Bone marrow (tissue), 2 donors: ENCODE data around the gene ISYNA1.
A peak's percentile ranks its signal among the peaks of the same experiment; 100 is the strongest.

Source experiments
- DNase-seq, 2 donors: peaks; one replicate each; lab custom pipeline; 2025; lab: John Stamatoyannopoulos, UW

Gene ISYNA1

GRCh38 chr19:18467978-18468377 is 30.0 kb upstream of the ISYNA1 start:
- no peak for DNase-seq

DNA sequence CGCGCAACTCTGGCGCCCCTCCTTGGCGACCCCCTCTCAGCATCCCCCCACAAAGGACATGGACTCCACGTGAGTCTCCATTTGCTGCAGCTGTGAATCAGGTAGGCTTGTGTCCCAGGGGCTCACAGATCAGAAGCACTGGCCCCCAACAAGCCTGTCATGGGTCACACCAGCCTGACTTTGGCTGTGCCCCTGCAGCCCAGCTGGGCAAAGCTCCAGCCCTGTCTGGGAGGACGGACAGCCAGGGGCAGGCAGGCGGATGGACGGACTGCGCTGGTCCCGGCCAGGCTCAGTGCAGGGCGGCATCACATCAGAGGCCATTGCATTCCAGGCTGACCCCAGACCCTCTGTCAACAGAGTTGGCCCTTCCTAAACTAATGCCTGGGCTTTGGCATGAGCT is 28.4 kb upstream of the ISYNA1 start:
- no peak for DNase-seq

DNA sequence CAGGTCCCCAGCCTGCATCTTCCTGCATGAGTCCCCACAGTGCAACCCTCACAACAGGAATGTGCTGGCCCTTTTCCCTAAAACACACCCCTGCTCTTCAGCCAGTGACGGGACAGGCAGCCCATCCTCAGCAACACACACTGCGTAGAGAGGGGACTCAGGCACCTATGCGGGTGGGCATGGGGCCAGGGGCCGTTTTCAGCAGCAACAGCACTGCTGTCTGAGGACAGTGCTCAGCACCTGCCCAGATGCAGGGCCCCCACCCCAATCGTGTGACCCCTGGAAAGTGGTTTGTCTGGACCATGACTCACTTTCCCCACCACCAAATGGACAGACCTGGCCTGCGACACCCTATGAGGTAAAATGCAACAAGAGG is 28.0 kb upstream of the ISYNA1 start:
- no peak for DNase-seq

GRCh38 chr19:18465214-18465963 is 27.5 kb upstream of the ISYNA1 start:
- no peak for DNase-seq

DNA sequence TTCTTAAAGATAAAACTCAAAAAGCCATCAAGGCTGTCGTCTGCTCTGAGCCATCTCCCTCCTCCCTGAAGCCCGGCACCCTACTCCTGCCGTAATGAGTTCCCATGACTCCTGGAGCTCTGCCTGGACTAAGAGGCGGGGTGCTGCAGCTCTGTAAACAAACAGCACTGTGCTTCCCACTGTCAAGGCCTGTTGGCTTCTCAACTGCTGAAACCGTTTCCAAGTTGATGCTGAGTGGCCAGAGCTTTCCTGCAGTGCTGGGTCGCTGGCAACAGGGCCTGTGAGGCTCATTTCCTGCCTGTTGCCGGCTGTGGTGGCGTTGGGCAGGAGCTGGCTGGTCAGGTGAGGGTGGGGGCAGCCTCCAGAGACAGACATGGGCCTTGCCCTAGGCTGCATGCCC is 26.7 kb upstream of the ISYNA1 start:
- DNase-seq = no peak

DNA sequence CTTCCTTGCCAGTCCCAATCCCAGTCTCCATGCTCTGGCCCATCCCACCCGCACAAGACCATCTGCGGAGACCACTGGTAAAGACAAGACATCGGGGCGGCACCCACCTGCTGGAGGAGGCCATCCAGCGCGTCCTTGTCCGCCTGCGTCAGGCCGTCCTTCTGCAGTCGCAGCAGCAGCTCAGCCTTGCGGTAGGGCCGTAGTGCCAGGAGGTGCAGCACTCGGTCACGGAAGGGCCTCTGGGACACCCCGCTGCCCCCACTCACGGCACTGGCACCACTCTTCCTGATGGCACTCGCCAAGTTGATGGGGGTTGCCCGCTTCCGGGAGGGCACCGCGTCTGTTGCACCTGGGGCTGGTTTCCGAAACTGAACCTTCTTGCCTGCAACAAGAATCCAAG is 23.5 kb upstream of the ISYNA1 start:
- no peak for DNase-seq

DNA sequence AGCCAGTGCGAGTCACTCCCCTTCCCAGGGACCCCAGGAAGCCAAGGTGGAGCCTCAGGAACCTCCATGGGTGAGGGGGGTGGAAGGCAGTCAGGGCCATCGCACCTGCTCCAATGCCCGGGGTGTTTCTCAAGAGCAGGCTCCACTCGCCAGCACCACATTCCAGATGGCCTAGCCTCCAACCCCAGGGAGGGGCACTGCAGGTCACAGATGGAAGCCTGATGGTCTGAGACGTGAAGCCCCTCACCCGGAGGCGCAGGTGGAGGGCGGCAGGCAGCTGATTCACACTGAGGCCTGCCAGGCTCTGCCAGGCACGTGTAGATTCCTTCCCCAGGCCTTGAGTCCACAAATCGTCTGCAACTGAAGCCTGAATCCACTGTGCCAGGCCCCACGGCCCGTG is 23.0 kb upstream of the ISYNA1 start:
- DNase-seq = no peak

- DNase-seq = no peak
These were observed 19.8 kb upstream of the ISYNA1 start for GRCh38 chr19:18457483-18458331.

DNA sequence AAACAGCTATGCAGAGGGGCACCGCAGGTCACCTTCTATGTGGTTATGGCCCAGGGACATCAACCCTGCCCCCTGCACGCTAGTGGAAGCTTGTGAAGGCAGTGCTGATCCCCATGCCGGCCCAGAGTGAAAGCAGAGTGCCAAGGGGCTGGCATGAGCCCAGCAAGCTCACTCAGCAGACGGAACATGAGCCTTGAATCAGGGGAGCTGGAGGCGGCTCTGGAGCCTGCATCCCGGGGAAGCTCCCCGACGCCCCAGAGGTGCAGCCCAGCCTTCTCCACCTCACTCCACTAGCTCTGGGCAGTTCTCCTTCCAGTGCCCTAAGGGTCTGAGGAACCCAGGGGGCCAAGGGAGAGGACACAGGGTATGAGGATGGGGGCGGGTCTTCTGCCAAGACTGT is 19.0 kb upstream of the ISYNA1 start:
- DNase-seq = no peak

GRCh38 chr19:18456279-18456678 is 18.3 kb upstream of the ISYNA1 start:
- DNase-seq = no peak

DNA sequence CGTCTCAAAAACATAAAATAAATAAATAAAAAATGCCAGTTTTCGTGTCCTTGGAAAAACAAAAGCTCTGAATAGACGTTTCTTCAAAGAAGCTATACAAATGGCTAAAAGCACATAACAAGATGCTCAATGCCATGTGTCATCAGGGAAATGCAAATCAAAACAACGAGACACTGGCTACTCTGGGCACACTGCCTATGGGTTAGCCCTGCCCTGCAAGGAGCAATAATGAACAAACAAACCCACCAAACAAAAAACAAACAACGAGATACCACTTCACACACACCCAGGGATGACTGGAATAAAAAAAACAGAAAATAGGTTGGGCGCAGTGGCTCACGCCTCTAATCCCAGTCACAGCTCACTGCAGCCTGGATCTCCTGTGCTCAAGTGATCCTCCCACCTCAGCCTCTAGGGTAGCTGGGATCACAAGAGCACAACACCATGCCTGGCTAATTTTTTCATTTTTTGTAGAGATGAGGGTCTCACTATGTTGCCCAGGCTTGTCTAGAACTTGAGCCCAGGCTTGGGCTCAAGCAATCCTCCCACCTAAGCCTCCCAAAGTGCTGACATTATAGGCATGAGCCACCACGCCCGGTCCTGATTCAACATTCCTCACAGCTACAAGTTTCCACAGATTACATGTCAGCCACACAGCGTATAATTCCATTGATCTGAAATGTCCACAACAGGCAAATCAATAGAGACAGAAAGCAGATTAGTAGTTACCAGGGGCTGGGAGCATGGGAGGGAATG is 15.5 kb upstream of the ISYNA1 start:
- DNase-seq = no peak

- DNase-seq = no peak
These were observed 14.5 kb upstream of the ISYNA1 start for GRCh38 chr19:18452386-18452785.

DNA sequence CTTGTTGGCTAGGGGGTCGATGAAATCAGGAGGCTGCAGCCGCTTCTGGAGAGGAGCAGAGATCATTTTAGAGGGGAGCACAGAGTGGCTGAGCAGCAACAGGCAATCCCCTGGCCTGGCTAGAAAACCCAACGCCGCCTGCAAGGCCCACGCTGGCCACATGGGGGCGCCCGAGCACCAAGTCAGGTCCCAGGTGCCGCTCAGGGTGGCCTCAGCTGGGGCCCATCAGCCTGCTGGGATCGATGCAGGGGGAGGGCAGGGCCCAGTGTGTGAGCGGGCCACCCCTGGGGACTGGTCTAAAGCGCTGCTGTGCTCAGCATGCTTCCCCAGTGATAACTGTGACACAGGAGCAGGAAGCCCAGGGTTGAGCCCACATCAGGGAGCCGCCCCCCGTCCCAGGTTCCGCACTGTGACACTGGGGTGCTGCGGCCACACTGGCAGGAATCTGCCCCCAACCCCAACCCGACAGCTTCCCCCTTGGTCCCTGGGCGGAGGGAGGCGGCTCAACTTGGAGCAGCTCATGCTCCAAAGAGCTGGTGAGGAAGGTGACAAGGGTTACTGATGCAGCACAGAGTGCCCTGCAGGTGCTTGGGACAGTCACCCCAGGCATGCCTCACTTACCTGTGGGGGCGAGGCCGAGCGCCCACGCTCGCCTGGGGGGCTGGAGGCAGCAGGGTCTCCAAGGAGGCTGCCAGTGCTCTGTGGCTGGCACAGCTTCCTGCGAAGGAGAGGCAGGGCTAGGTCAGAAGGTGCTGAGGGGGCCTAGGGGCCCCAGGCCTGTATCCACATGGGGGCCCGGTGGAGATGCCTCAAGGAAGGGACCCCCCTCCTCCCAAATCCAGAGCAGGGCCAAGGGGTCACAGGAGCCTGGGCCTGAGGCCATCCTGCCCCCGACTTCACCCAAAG is 13.3 kb upstream of the ISYNA1 start:
- peak; percentile 43 to 68 for DNase-seq

DNA sequence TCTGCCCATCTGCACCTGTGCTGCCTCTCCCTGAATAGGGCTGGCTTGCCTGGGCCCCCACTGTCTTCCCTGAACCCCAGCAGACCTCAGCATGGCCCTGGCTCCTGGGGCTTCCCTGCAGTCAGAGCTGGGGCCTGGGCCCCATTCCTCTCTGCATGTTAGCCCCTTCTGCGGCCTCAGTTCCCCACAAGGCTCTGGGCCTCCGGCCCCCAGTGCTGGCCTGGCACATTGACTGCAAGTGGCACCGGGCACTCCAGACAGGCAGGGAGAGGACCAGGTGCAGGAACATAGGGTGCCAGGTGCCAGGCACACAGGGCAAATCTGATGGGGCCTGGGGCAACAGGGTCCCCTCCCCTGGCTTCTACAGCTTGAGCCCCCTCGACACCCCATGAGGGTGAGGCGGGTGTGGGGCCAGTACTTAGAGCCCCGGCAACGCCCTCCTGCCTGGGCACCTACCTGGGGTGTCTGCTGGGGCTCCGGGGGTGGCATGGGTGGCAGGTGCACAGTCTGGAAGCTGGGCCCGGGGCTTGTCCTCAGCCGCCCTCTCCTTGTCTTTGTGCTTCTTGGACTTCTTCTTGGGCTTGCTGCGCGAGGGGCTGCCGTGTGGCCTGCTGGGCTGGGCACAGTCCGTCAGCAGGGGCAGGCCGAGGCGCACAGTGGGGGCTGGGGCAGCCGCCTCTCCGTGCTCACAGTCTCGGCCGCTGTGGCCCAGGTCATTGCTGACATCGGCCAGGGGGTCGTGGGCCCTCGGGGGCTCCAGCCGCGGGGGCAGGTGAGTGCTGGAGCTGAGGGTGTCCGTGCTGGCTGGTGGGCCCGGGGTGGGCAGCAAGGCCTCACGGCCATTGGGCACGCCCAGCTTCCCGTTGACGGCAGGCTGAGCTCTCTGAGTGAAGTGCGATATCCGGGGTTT is 12.3 kb upstream of the ISYNA1 start:
- no peak for DNase-seq

GRCh38 chr19:18449552-18449951 is 11.6 kb upstream of the ISYNA1 start:
- no peak for DNase-seq

DNA sequence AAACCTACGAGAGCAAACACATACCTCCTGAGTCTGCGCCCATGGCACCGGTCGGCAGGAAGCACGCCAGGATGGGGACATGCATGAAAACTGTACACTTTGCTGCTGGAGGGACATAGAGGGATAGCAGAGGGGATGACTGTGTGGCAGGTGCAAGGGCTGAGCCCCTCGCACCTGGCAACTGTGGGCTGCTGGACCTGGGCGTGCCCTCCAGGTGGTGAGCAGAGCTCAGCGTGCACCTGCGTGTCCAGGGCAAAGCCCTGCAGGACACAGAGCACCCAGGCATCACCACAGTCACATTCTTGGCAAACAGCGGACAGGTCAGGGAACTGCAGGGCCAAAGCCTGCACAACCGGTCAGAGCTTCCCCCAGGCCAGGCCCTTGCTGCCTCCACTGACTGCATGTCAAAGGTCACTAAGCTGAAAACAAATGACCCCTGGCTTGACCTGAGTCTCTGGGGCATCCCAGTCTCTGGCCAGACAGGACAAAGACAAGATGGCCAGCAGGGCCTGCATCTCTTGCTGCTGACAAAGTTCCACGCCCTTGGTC is 9.0 kb upstream of the ISYNA1 start:
- no peak for DNase-seq

- no peak for DNase-seq
These were observed 8.3 kb upstream of the ISYNA1 start for GRCh38 chr19:18446145-18446810.

DNA sequence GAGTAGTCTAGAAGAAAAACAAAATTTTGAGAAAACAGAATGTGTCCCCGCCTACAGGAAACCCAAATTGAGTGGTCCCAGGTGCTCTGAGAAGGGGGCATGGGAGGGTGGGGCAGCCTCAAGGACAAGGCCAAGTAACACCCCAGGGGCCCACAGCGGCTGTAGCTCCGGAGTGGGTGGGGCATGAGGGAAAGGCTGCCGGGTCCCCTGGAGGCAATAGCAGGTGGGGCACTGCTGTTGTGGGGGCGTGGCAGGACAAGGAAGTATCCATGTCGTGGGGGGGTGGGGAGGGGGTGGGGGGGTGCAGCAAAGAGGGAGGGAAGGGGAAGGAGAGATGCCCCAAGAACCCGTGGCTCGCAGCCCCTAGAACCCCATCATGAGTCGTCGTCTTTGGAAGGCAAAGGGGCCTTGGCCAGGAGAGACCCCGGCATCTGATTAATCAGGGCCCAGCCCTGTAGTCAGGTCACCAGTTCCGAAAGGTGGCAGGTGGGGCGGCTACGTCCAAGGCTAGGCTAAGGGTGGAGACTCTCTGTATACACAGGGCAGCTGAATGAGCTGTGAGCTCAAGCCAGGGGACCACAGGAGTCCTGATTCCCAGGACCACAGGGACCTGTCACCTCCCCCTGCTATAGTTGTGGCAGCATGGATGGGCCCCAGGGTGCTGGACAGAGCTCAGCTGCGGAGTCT is 7.5 kb upstream of the ISYNA1 start:
- no peak for DNase-seq

DNA sequence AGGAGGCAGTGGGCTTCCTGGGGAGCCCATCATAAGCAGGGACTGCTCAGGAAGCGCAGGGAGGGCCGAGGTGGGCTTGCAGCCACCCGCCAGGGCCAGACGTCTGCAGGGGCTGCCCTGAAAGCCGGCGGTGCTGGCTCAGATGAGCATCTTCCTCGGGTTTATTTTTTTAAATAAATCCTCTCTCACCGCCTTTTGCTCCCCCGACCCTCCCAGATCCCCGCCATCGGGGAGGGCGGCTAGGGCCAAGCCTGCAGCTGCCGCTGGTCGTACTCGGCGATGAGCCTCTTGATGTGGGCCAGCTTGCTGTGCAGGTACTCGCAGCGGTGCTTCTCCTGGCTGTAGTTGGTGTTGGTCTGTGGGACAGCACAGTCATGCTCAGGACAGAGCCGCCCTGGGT is 6.6 kb upstream of the ISYNA1 start:
- DNase-seq = no peak
